T-helper 1 cell treated with Interleukin-12 subunit alpha and Interleukin-12 subunit beta and Interleukin-4 antibody, amounts not matched to agents 30 ng/mL and 1 ng/mL, for 36 hours (primary cell): ENCODE measurements around the gene BRINP3. TPM values are rescaled to one million over a fixed set of nuclear protein-coding genes. Genes with fewer than 3 reads are reported as not detected.

Experiments used
- intact Hi-C: fragments of 100-400 bp; cut with micrococcal nuclease; formaldehyde crosslinking; loops from one replicate; pipeline ENCODE4 v1.15.1; 2024
- total RNA-seq: library from RNA; stranded (reverse); gene quantifications from 2 replicates; pipeline ENCODE4 v1.2.3, GENCODE V29; 2022

The BRINP3 gene
- total RNA-seq, 1 donor from 2014 or later, result not detected

GRCh38 chr1:190453550-190453949, 24.1 kb downstream of the BRINP3 start:
- intact Hi-C loops, result no loop called here

GRCh38 chr1:190452272-190452848, 25.3 kb downstream of the BRINP3 start:
- intact Hi-C loops, result no loop called here

- intact Hi-C loops, result no loop called here
These were observed 33.2 kb downstream of the BRINP3 start for GRCh38 chr1:190444464-190444863.

GRCh38 chr1:190439447-190439846, 38.2 kb downstream of the BRINP3 start:
- intact Hi-C loops, result no loop called here

GRCh38 chr1:190436615-190437014, 41.0 kb downstream of the BRINP3 start:
- intact Hi-C loops, result no loop called here

GRCh38 chr1:190429932-190430331, 47.7 kb downstream of the BRINP3 start:
- intact Hi-C loops, result no loop called here

- intact Hi-C loops, result no loop called here
These were observed 48.5 kb downstream of the BRINP3 start for GRCh38 chr1:190429141-190429540.

GRCh38 chr1:190416239-190416638, 61.4 kb downstream of the BRINP3 start:
- intact Hi-C loops, result no loop called here

- intact Hi-C loops, result no loop called here
These were observed 64.5 kb downstream of the BRINP3 start for GRCh38 chr1:190413142-190413541.

GRCh38 chr1:190403402-190403801, 74.3 kb downstream of the BRINP3 start:
- intact Hi-C loops, result no loop called here

GRCh38 chr1:190399233-190399632, 78.4 kb downstream of the BRINP3 start:
- intact Hi-C loops, result no loop called here

- intact Hi-C loops, result no loop called here
These were observed 86.1 kb downstream of the BRINP3 start for GRCh38 chr1:190391582-190391981.

- intact Hi-C loops, result no loop called here
These were observed 99.7 kb downstream of the BRINP3 start for GRCh38 chr1:190377991-190378390.

- intact Hi-C loops, result no loop called here
These were observed 100.4 kb downstream of the BRINP3 start for GRCh38 chr1:190377294-190377693.

- intact Hi-C loops, result no loop called here
These were observed 101.6 kb downstream of the BRINP3 start for GRCh38 chr1:190376044-190376443.

GRCh38 chr1:190373705-190374336, 103.8 kb downstream of the BRINP3 start:
- intact Hi-C loops, result no loop called here

- intact Hi-C loops, result no loop called here
These were observed 110.5 kb downstream of the BRINP3 start for GRCh38 chr1:190367200-190367599.

GRCh38 chr1:190365283-190365682, 112.4 kb downstream of the BRINP3 start:
- intact Hi-C loops, result no loop called here

GRCh38 chr1:190353538-190354101, 124.0 kb downstream of the BRINP3 start:
- intact Hi-C loops, result no loop called here

- intact Hi-C loops, result no loop called here
These were observed 133.2 kb downstream of the BRINP3 start for GRCh38 chr1:190344454-190344853.

GRCh38 chr1:190338829-190339228, 138.8 kb downstream of the BRINP3 start:
- intact Hi-C loops, result no loop called here

- intact Hi-C loops, result no loop called here
These were observed 148.8 kb downstream of the BRINP3 start for GRCh38 chr1:190328871-190329270.

GRCh38 chr1:190328361-190328760, 149.3 kb downstream of the BRINP3 start:
- intact Hi-C loops, result no loop called here
